Mammary microvascular endothelial cell (primary cell): ENCODE data around the gene ARHGAP9. TPM values are rescaled to one million over a fixed set of nuclear protein-coding genes. Genes with fewer than 3 reads are reported as not detected.

ENCODE experiments used
- total RNA-seq: library from RNA; depleted of rRNA; stranded (reverse); fragments of >200 nt; gene quantifications from 2 replicates; pipeline ENCODE4 v1.2.3, GENCODE V29; 2015

ARHGAP9 gene
- not detected in 2 replicates for total RNA-seq

GRCh38 chr12:57479376-57480115, at the start of gene ARHGAP9:
Gene ARHGAP9, minus strand, starts transcription at chr12:57479866. Its CDS starts 460 bp downstream, at chr12:57479406.

DNA sequence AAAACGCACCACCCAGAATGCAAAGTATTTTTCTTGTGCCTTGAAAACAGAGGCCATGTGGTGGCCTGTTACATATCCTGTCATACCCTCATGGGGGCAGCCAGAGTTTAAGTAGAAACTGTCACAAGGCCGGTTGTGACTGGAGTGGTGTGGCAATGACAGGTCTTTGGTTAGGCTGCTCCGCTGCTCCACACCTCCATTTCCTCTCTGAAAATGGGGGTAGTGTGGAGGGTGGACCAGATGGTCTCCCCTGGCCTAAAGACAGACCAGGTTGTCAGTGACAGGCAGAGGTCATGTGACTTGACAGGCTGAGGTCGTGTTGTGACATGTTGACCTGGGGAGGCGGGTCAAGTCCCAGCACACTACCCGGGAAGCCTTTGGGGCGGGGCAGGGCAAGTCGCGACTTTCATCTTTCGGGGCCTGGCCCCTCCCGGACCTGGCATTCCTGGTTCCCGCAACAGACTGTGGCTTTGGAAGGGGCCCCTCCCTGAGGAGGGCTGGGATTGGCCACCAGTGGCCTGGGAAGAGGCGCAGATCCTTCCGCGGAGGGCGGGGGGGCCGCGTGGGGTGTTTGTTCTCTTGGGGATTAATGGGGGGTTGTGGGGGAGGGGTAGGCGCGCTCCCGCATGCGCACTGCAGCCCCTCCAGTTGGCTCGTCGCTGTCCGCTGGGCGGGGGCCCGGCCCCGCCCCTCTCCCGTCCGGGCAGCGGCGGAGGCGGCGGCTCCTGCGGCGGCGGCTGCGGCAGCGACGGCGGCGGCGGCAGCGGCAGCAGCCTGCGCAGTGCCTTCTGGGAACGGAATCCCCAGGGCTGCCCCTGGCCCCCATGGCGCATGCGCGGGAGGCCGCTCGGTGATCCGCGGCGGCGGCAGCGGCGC, 42.6 kb upstream of the ARHGAP9 start, which contains the start of gene MBD6:
Gene MBD6, plus strand, starts transcription at position 814 of the 876 bp plus-strand sequence. CDS start 1,480 bp downstream, outside the sequence.

DNA sequence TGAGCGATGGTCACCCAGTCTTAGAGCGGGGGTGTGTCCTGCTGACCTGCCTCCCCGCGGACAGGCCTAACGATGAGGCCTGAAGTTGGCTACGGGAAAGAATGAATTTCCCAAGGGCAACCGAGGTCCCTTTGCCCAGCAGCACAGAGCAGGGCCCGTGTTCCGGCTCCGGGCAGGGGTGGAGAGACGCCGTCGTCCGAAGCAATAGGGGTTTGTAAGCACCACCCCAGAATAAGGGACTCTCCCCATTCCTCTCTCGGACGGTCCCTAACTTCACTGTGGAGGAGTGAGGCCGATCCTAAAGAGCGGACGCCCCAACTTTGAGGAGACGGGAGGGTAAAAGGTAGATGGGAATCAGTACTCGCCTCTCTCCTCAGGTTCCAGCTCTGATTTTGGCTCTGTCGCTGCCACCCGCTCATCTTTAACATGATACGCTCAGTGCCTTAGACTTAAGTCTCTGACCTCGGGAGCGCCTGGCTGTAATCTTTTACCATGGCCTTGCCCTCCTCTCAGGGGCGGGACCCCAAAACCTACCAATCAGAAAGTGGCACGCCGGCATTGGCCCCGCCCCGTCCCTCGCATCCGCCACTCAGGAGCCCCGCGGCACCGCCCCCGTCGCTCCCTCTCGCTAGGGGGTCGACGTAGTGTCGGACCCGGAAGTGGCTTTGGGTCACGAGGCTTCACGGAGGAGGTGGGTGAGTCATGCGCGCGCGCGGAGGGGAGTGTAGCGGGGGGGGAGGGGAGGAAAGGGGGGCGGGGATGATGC, 40.6 kb upstream of the ARHGAP9 start, which contains the start of gene DDIT3:
Gene DDIT3, minus strand, starts transcription at position 462 of the 766 bp plus-strand sequence. CDS start 3,108 bp downstream, outside the sequence.

GRCh38 chr12:57487597-57488401, 8.1 kb upstream of the ARHGAP9 start, which contains the start of gene MARS1:
Gene MARS1, plus strand, starts transcription at chr12:57488068. Its CDS starts 23 bp downstream, at chr12:57488091.

DNA sequence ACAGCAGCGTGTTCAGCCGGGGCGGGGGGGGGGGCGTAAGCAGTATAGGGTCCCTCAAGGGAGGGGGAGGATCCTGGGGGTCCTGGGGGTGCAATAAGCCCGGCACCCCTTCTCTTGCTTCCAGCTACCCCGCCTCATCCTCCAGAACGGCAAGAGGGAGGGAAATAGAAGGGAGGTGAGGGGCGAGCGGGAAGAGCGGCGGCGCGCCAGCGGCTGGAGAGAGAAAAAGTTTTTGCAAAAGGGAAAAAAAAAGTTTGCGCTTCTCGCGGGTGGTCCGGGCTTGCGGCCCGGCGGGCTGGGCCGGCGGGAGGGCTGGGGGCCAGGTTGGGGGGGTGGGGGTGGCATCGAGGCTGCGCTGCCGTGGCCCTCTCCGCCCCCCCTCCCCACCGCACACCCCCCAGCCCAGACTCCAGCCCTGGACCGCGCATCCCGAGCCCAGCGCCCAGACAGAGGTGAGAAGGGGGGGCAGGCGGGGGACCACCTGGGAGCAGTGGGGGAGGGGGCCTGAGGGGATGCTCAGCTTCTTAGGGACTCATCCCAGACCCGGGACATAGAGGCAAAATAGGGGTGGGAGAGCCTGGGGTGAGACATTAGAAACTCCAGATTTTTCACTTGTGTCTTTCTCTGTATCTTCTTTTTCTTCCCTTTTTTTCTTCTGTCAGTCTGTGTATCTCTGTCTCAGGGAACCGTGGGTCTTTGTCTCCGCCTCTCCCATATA, 19.8 kb downstream of the ARHGAP9 start, which contains the start of gene GLI1:
Gene GLI1, plus strand, starts transcription at position 36 of the 718 bp plus-strand sequence. CDS start 3,907 bp downstream, outside the sequence.

GRCh38 chr12:57454566-57455373, 24.9 kb downstream of the ARHGAP9 start, which contains the start of gene INHBE:
Gene INHBE, plus strand, starts transcription at chr12:57455307. Its CDS starts 230 bp downstream, at chr12:57455537.

GRCh38 chr12:57434517-57435223, 45.0 kb downstream of the ARHGAP9 start, which contains the start of gene INHBC:
Gene INHBC, plus strand, starts transcription at chr12:57434784. Its CDS starts 103 bp downstream, at chr12:57434887.

GRCh38 chr12:57430931-57431566, 48.6 kb downstream of the ARHGAP9 start, which contains the start of gene R3HDM2:
Gene R3HDM2, minus strand, starts transcription at chr12:57431043. Its CDS starts 120,615 bp downstream, at chr12:57310428.

Other genes starting within 250 kb of the ARHGAP9 start
- not detected in 2 replicates for gene STAC3, start 228.7 kb downstream of the ARHGAP9 start, total RNA-seq
- 9.6 TPM in 2 replicates for gene R3HDM2, start 48.8 kb downstream of the ARHGAP9 start, total RNA-seq
- gene INHBC, start 45.1 kb downstream of the ARHGAP9 start, total RNA-seq: not detected in 2 replicates
- gene INHBE, start 24.6 kb downstream of the ARHGAP9 start, total RNA-seq: 0.05 TPM in 1 of 2 replicates, not detected in the other
- not detected in 2 replicates for gene GLI1, start 20.1 kb downstream of the ARHGAP9 start, total RNA-seq
- 101 and 103 TPM in 2 replicates for gene MARS1, start 8.2 kb upstream of the ARHGAP9 start, total RNA-seq
- 12.1 and 15.1 TPM in 2 replicates for gene DDIT3, start 40.6 kb upstream of the ARHGAP9 start, total RNA-seq
- 5.1 and 10.9 TPM in 2 replicates for gene MBD6, start 43.0 kb upstream of the ARHGAP9 start, total RNA-seq
- 196 and 201 TPM in 2 replicates for gene DCTN2, start 67.3 kb upstream of the ARHGAP9 start, total RNA-seq
- 0.07 TPM in 1 of 2 replicates, not detected in the other for gene KIF5A, start 70.2 kb upstream of the ARHGAP9 start, total RNA-seq
- gene PIP4K2C, start 111.3 kb upstream of the ARHGAP9 start, total RNA-seq: 4.7 and 5.6 TPM in 2 replicates
- 0.40 and 2.0 TPM in 2 replicates for gene DTX3, start 125.0 kb upstream of the ARHGAP9 start, total RNA-seq
- 0.07 and 0.15 TPM in 2 replicates for gene ARHGEF25, start 131.6 kb upstream of the ARHGAP9 start, total RNA-seq
- gene B4GALNT1, start 153.3 kb upstream of the ARHGAP9 start, total RNA-seq: 0.13 TPM in 1 of 2 replicates, not detected in the other
- 185 and 229 TPM in 2 replicates for gene OS9, start 214.3 kb upstream of the ARHGAP9 start, total RNA-seq